K562 (cell line): ENCODE data around the gene MOB3B. TPM values are rescaled to one million over a fixed set of nuclear protein-coding genes. Genes with fewer than 3 reads are reported as not detected.

Source experiments
- ATAC-seq: fragments of 200-7000 bp; cut with Tn5 transposase; 3 replicates; pipeline ENCODE4 v1.9.1; 2020; ENCODE audit warnings: moderate library complexity
- BruUV-seq: library from RNA; stranded (reverse); fragments of 400-500 nt; replicated peaks from 2 replicates; lab custom pipeline; 2021; lab: Mats Ljungman, UMichigan
- CTCF ChIA-PET: fragments of 300-600 bp; formaldehyde crosslinking; extraction: SDS; loops from one replicate; lab custom pipeline; 2021; ENCODE audit warnings: low intra/inter-chr PET ratio; lab: Yijun Ruan, JAX
- POLR2A ChIA-PET: fragments of 300-600, 350-650 bp; sonication (Branson Sonifier 250); formaldehyde crosslinking; extraction: SDS; loops from one replicate; lab custom pipeline; 2021; ENCODE audit warnings: antibody characterized with exemption, inconsistent platforms; lab: Yijun Ruan, JAX
- DNase-seq, 4 experiments: peaks; one replicate each; pipeline versions ENCODE4 v3.0.0 to v3.0.0-alpha.2; 2011 to 2018; ENCODE audit warnings: low spot score in 3 of 4, mixed read lengths in 3 of 4; ENCODE audit errors: extremely low read depth in 1 of 4
- FAIRE-seq: peaks from 2 replicates; lab custom pipeline; 2011; peaks lifted over from hg19 to GRCh38; lab: Jason Lieb, UNC
- H2AFZ ChIP-seq: 2 replicates; pipeline ENCODE4 v1.6.0; 2011; ENCODE audit warnings: low read depth, low read length, control low read depth, inconsistent platforms
- H3K27ac ChIP-seq: fragments of 200-600 bp; 3 replicates; pipeline ENCODE4 v1.8.0; 2011; ENCODE audit warnings: low read depth, mild to moderate bottlenecking, control low read depth, inconsistent platforms, low read length, moderate library complexity, mixed read lengths; ENCODE audit errors: extremely low read depth
- H3K27me3 ChIP-seq, 2 experiments: fragments of 300-600 bp in 1 of 2; 2 replicates in 1 of 2; 3 replicates in 1 of 2; pipeline versions ENCODE4 v1.6.0 to v1.8.0; 2011; ENCODE audit warnings: inconsistent platforms in 2 of 2, low read length in 2 of 2, mild to moderate bottlenecking in 1 of 2, mixed read lengths in 1 of 2, moderate library complexity in 1 of 2; ENCODE audit not compliant: control insufficient read depth in 2 of 2, insufficient read depth in 2 of 2
- H3K36me3 ChIP-seq: fragments of 300-600 bp; 3 replicates; pipeline ENCODE4 v1.8.0; 2011; ENCODE audit warnings: mild to moderate bottlenecking, low read length, inconsistent platforms; ENCODE audit not compliant: control insufficient read depth, insufficient read depth
- H3K4me1 ChIP-seq, 2 experiments: fragments of 200-600 bp in 1 of 2; replicated peaks in 1 of 2; 2 replicates in 1 of 2; 3 replicates in 1 of 2; pipeline versions ENCODE4 v1.5.1 to v1.8.0; 2011; ENCODE audit warnings: inconsistent platforms in 2 of 2, low read length in 2 of 2, mild to moderate bottlenecking in 1 of 2, mixed read lengths in 1 of 2, moderate library complexity in 1 of 2; ENCODE audit not compliant: control insufficient read depth in 2 of 2, insufficient read depth in 2 of 2
- H3K4me2 ChIP-seq: 2 replicates; pipeline ENCODE4 v1.6.1; 2011; ENCODE audit warnings: low read length, control low read depth, inconsistent platforms, mixed read lengths; ENCODE audit not compliant: insufficient read depth
- H3K4me3 ChIP-seq: fragments of 200-600 bp; sonication (generic), shearing (Covaris generic); 2 replicates; pipeline ENCODE4 v1.5.1; 2016; ENCODE audit warnings: control low read depth, inconsistent platforms
- H3K79me2 ChIP-seq: fragments of 200-600 bp; 3 replicates; pipeline ENCODE4 v1.8.0; 2011; ENCODE audit warnings: low read length, inconsistent platforms; ENCODE audit not compliant: control insufficient read depth, insufficient read depth
- H3K9ac ChIP-seq, 2 experiments: 2 replicates each; pipeline versions ENCODE4 v1.6.0 to v1.6.1; 2011; ENCODE audit warnings: low read depth in 2 of 2, low read length in 2 of 2, control low read depth in 1 of 2, inconsistent platforms in 1 of 2, mild to moderate bottlenecking in 1 of 2, mixed read lengths in 1 of 2; ENCODE audit not compliant: insufficient read depth in 1 of 2
- H3K9me1 ChIP-seq: one replicate; pipeline ENCODE4 v1.6.0; 2011; ENCODE audit warnings: inconsistent platforms, mild to moderate bottlenecking, low read length, moderate library complexity; ENCODE audit not compliant: control insufficient read depth, insufficient read depth
- H3K9me3 ChIP-seq: replicated peaks from 2 replicates; pipeline ENCODE4 v1.5.1; 2011; ENCODE audit warnings: low read depth, low read length, inconsistent platforms; ENCODE audit not compliant: control insufficient read depth, insufficient read depth
- H4K20me1 ChIP-seq: replicated peaks from 2 replicates; pipeline ENCODE4 v1.6.1; 2011; ENCODE audit warnings: low read length, inconsistent platforms, mixed read lengths; ENCODE audit not compliant: control insufficient read depth, insufficient read depth
- ARHGAP35 ChIP-seq: fragments of 450-650 bp; IDR thresholded peaks from 2 replicates; pipeline ENCODE4 v1.6.1; 2018; ENCODE audit not compliant: partially characterized antibody
- CREBBP ChIP-seq: IDR thresholded peaks from one replicate; pipeline ENCODE4 v1.6.1; 2012; ENCODE audit warnings: low read depth, mild to moderate bottlenecking, control low read depth, inconsistent platforms, low read length
- EGR1 ChIP-seq: fragments of 450-650 bp; conservative IDR thresholded peaks from 2 replicates; pipeline ENCODE4 v1.6.1; 2017; ENCODE audit warnings: mild to moderate bottlenecking
- ETV6 ChIP-seq, 3 experiments: fragments of 150-350 bp in 1 of 3; sonication (generic) in 1 of 3; formaldehyde crosslinking in 1 of 3; IDR thresholded peaks; 2 replicates each; pipeline versions ENCODE4 v1.6.1 to v1.8.0; 2014 to 2022; ENCODE audit warnings: borderline replicate concordance in 2 of 3, low read depth in 2 of 3, antibody characterized with exemption in 1 of 3, low read length in 1 of 3, mild to moderate bottlenecking in 1 of 3, missing genetic modification reagents in 1 of 3
- GABPA ChIP-seq: fragments of 200-800 bp; sonication (Bioruptor generic); conservative IDR thresholded peaks from 2 replicates; pipeline ENCODE4 v1.6.1; 2016; ENCODE audit warnings: low read depth, missing genetic modification characterization, missing compliant biosample characterization
- NFE2L1 ChIP-seq: fragments of 450-650 bp; IDR thresholded peaks from 2 replicates; pipeline ENCODE4 v1.6.1; 2016; ENCODE audit warnings: missing genetic modification characterization, low read depth, mild to moderate bottlenecking, missing compliant biosample characterization, moderate library complexity, borderline replicate concordance
- NFRKB ChIP-seq: fragments of 450-650 bp; IDR thresholded peaks from 2 replicates; pipeline ENCODE4 v1.6.1; 2016; ENCODE audit warnings: low read depth
- NR1H2 ChIP-seq: sonication (generic); formaldehyde crosslinking; IDR thresholded peaks from 2 replicates; pipeline ENCODE4 v1.4.0; 2020; ENCODE audit warnings: mild to moderate bottlenecking, missing genetic modification reagents
- PATZ1 ChIP-seq: fragments of 250-450 bp; sonication (Bioruptor Pico); IDR thresholded peaks from 2 replicates; pipeline ENCODE4 v1.5.0; 2020; ENCODE audit warnings: mild to moderate bottlenecking, borderline replicate concordance
- POLR2AphosphoS2 ChIP-seq: IDR thresholded peaks from 2 replicates; pipeline ENCODE4 v1.6.1; 2012; ENCODE audit warnings: low read length, improper control_type of control experiment
- POLR2B ChIP-seq: fragments of 450-650 bp; IDR thresholded peaks from 2 replicates; pipeline ENCODE4 v1.6.1; 2018; ENCODE audit warnings: low read depth; ENCODE audit not compliant: partially characterized antibody
- RBM34 ChIP-seq: fragments of 200-400 bp; formaldehyde crosslinking; IDR thresholded peaks from 2 replicates; pipeline ENCODE4 v1.6.1; 2018; ENCODE audit warnings: low read length, borderline replicate concordance; ENCODE audit not compliant: insufficient read depth
- SMARCE1 ChIP-seq: fragments of 450-650 bp; IDR thresholded peaks from 2 replicates; pipeline ENCODE4 v1.7.1; 2016; ENCODE audit warnings: mild to moderate bottlenecking
- ZC3H4 ChIP-seq: sonication (generic); formaldehyde crosslinking; IDR thresholded peaks from 2 replicates; pipeline ENCODE4 v1.9.0; 2021; ENCODE audit warnings: missing genetic modification reagents, borderline replicate concordance
- ZNF239 ChIP-seq: fragments of 250-450 bp; sonication (Bioruptor Pico); IDR thresholded peaks from 2 replicates; pipeline ENCODE4 v1.4.0; 2020; ENCODE audit warnings: mild to moderate bottlenecking
- ZNF280B ChIP-seq: fragments of 250-450 bp; sonication (Bioruptor Pico); IDR thresholded peaks from 2 replicates; pipeline ENCODE4 v1.5.1; 2021; ENCODE audit warnings: mild to moderate bottlenecking
- ZNF324 ChIP-seq: fragments of 250-450 bp; sonication (Bioruptor Pico); IDR thresholded peaks from 2 replicates; pipeline ENCODE4 v1.4.0; 2020; ENCODE audit warnings: mild to moderate bottlenecking
- ZNF347 ChIP-seq: fragments of 450-650 bp; formaldehyde crosslinking; IDR thresholded peaks from 2 replicates; pipeline ENCODE4 v1.4.0; 2020; ENCODE audit warnings: low read depth, mild to moderate bottlenecking, moderate library complexity
- ZNF384 ChIP-seq: IDR thresholded peaks from 2 replicates; pipeline ENCODE4 v1.6.1; 2012; ENCODE audit warnings: low read depth, low read length, improper control_type of control experiment
- ZNF41 ChIP-seq: fragments of 250-450 bp; sonication (Bioruptor Pico); conservative IDR thresholded peaks from 2 replicates; pipeline ENCODE4 v1.4.0; 2020; ENCODE audit warnings: mild to moderate bottlenecking
- ZNF79 ChIP-seq: fragments of 250-450 bp; sonication (Bioruptor Pico); IDR thresholded peaks from 2 replicates; pipeline ENCODE4 v1.4.0; 2020; ENCODE audit warnings: low read depth, mild to moderate bottlenecking, moderate library complexity
- WGBS: fragments of 100-300 bp; shearing (Covaris generic); methylation state at CpG from one replicate; pipeline ENCODE4 v1.1.6; 2016; ENCODE audit warnings: low coverage, mixed read lengths; ENCODE audit not compliant: insufficient coverage; ENCODE audit errors: missing lambda C conversion rate; 5-methylcytosine and 5-hydroxymethylcytosine counted together
- in situ Hi-C: fragments of 300-500 bp; cut with MboI; formaldehyde crosslinking; loops from 4 replicates; pipeline ENCODE4 v1.15.0; 2018; ENCODE audit warnings: inconsistent platforms, mixed read lengths
- intact Hi-C: fragments of 100-400 bp; cut with micrococcal nuclease; formaldehyde crosslinking; loops from 2 replicates; pipeline ENCODE4 v1.14.2; 2022
- polyA plus RNA-seq, 8 experiments: library from polyadenylated mRNA; depleted of rRNA in 4 of 8; stranded (reverse) in 5 of 8; unstranded in 3 of 8; fragments of >200 nt; fragmentation: Nextera tagmentation in 2 of 8; fragmentation: Illumina TruSeq in 1 of 8; extraction: Ambion mirVana in 2 of 8; extraction: Trizol in 1 of 8; gene quantifications; 2 replicates each; pipeline versions ENCODE4 v1.2.1 to v1.2.3, GENCODE V29; 2011 to 2014; ENCODE audit warnings: inconsistent platforms in 1 of 8, missing spikeins in 1 of 8
- total RNA-seq, 7 experiments: library from RNA; depleted of rRNA in 6 of 7; stranded (reverse); fragments of >200 nt in 6 of 7; fragmentation: Illumina TruSeq in 2 of 7; extraction: Trizol in 2 of 7; gene quantifications; 2 replicates each; pipeline versions ENCODE4 v1.2.1 to v1.2.3, GENCODE V29; 2011 to 2021; ENCODE audit warnings: low replicate concordance in 1 of 7

Gene MOB3B
- total and polyA plus RNA-seq, 9 of the 15 experiments (the other 6 are each of a cell fraction or from before 2014, with no cell fraction given): 3.6 to 12.8 (median 7.2) TPM

DNA sequence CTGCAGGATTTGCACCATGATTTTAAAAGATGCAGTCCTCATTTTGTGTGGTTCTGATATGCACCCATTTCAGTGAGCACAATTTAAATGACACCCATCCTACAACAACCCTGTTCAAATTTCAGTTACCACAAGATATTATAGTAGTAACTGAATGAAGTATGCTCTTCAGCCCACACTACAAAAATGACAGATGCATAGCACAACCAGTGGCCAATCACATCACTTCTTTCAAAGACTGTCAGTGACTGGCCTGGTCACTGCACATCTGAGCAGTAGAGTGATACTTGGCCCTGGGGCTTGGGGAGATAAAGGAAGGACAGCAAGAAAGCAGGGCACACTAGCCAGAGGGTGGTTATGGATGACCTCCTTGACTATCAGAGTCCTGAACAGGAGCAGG lies 25.4 kb downstream of the MOB3B start (continued):
- TF ChIP-seq ARHGAP35: no peak
- TF ChIP-seq ZNF280B (CRISPR knock-in tag): no peak

- DNase-seq: no peak
- Histone ChIP-seq H3K4me1 (peaks cover 0 to 1% of the 10 kb centered on the region in 2 experiments; a peak in 2 of 5 replicates), H3K36me3 (peaks cover 6% of the 10 kb centered on the region; the same call in 1 of the 3 replicates), H3K9me3 (no peaks in the 10 kb centered on the region), H2AFZ (no peak overlapping the region), H3K9ac (no peak overlapping the region), H3K27me3 (no peaks in the 10 kb centered on the region), H3K9me1 (no peaks in the 10 kb centered on the region), H3K4me3 (no peak overlapping the region), H3K27ac (no peak overlapping the region), H4K20me1 (no peaks in the 10 kb centered on the region), H3K4me2 (no peak overlapping the region), H3K79me2 (peaks cover 17% of the 10 kb centered on the region)
- 60% methylated on average over 1 of the region's 4 CpGs for WGBS
- BruUV-seq: no TSS peak
- no peak for FAIRE-seq
- POLR2A ChIA-PET: no interaction called here
- intact Hi-C loops (no loop called here), in situ Hi-C loops (no loop called here)
- TF ChIP-seq GABPA (tag) (no peak), SMARCE1 (no peak), ZNF384 (no peak), ZNF79 (CRISPR knock-in tag) (no peak), PATZ1 (CRISPR knock-in tag) (no peak), NFE2L1 (tag) (no peak), EGR1 (no peak), RBM34 (no peak), POLR2B (no peak), ZNF41 (CRISPR knock-in tag) (no peak), NR1H2 (CRISPR knock-in tag) (no peak), NFRKB (no peak), ZC3H4 (CRISPR knock-in tag) (no peak), CREBBP (no peak), ZNF239 (CRISPR knock-in tag) (no peak), ETV6 (IDR thresholded peaks at IDR 0.05; ENCODE audit: borderline replicate concordance in 1 of 2, low read depth in 2 of 2, low read length in 1 of 2) (no peak), ETV6 (CRISPR knock-in tag; IDR thresholded peaks at IDR 0.05; ENCODE audit: borderline replicate concordance) (no peak), POLR2AphosphoS2 (no peak), ZNF347 (CRISPR knock-in tag) (no peak), ZNF324 (CRISPR knock-in tag) (no peak)
- no peak for ATAC-seq
- CTCF ChIA-PET: no interaction called here
Observed at GRCh38 chr9:27503623-27504022, 26.0 kb downstream of the MOB3B start.
